ENCODE data around the gene ZMIZ1. TPM values are rescaled to one million over a fixed set of nuclear protein-coding genes. Genes with fewer than 3 reads are reported as not detected.

The ZMIZ1 gene
- total RNA-seq, 1 experiment from 2014 or later: 34.2 TPM

GRCh38 chr10:79221110-79222051 is 152.6 kb downstream of the ZMIZ1 start:
- intact Hi-C loops (cut with micrococcal nuclease; ENCODE audit: unreplicated experiment) (no loop called here), in situ Hi-C loops (cut with HindIII; ENCODE audit: low pct_unique_long_range_greater_than_20kb, low sequenced_read_pairs) (no loop called here)
- H3K36me3 ChIP-seq (ENCODE audit: control insufficient read depth, insufficient read depth, low read length): no peaks in the 10 kb centered on the region
- no peaks in the 10 kb centered on the region for H3K4me1 ChIP-seq (ENCODE audit: control insufficient read depth, insufficient read depth, low read length)
- no peak overlapping the region for H3K27ac ChIP-seq (ENCODE audit: low read length)
- no peaks in the 10 kb centered on the region for H3K9me3 ChIP-seq (ENCODE audit: control insufficient read depth, insufficient read depth, low read depth, low read length)
- H3K27me3 ChIP-seq (ENCODE audit: control insufficient read depth, insufficient read depth, low read length): no peaks in the 10 kb centered on the region
- no TSS peak for BruUV-seq (replicated peaks)
- ChIA-PET POLR2A (no interaction called here), CTCF (no interaction called here)
- H3K4me3 ChIP-seq (ENCODE audit: low read depth in 2 of 2, low read length in 2 of 2): no peak overlapping the region
- ATAC-seq (no peak), DNase-seq (ENCODE audit: low read depth, low spot score) (no peak)
- TF ChIP-seq POLR2AphosphoS5 (IDR thresholded peaks at IDR 0.05; ENCODE audit: low read depth, low read length) (no peak), TCF7L2 (IDR thresholded peaks at IDR 0.05; ENCODE audit: low read depth, low read length) (no peak), SIN3A (IDR thresholded peaks at IDR 0.05; ENCODE audit: borderline replicate concordance, insufficient read depth, low read depth, low read length) (no peak), CTCF (IDR thresholded peaks at IDR 0.05) (no peak), REST (IDR thresholded peaks at IDR 0.05; ENCODE audit: insufficient read depth in 1 of 2, low read depth in 2 of 2, low read length in 1 of 2) (no peak)

GRCh38 chr10:79222186-79222585 is 153.4 kb downstream of the ZMIZ1 start:
- Histone ChIP-seq H3K4me3 (ENCODE audit: low read depth in 2 of 2, low read length in 2 of 2) (no peak overlapping the region), H3K27me3 (ENCODE audit: control insufficient read depth, insufficient read depth, low read length) (no peaks in the 10 kb centered on the region), H3K27ac (ENCODE audit: low read length) (no peak overlapping the region), H3K4me1 (ENCODE audit: control insufficient read depth, insufficient read depth, low read length) (no peaks in the 10 kb centered on the region), H3K36me3 (ENCODE audit: control insufficient read depth, insufficient read depth, low read length) (no peaks in the 10 kb centered on the region), H3K9me3 (ENCODE audit: control insufficient read depth, insufficient read depth, low read depth, low read length) (no peaks in the 10 kb centered on the region)
- no peak for TF ChIP-seq POLR2AphosphoS5 (IDR thresholded peaks at IDR 0.05; ENCODE audit: low read depth, low read length)
- TF ChIP-seq REST (IDR thresholded peaks at IDR 0.05; ENCODE audit: insufficient read depth in 1 of 2, low read depth in 2 of 2, low read length in 1 of 2): no peak
- TF ChIP-seq CTCF (IDR thresholded peaks at IDR 0.05): no peak
- TF ChIP-seq TCF7L2 (IDR thresholded peaks at IDR 0.05; ENCODE audit: low read depth, low read length): no peak
- no peak for TF ChIP-seq SIN3A (IDR thresholded peaks at IDR 0.05; ENCODE audit: borderline replicate concordance, insufficient read depth, low read depth, low read length)
- no peak for ATAC-seq
- ChIA-PET CTCF (no interaction called here), POLR2A (no interaction called here)
- no peak for DNase-seq (ENCODE audit: low read depth, low spot score)
- in situ Hi-C loops (cut with HindIII; ENCODE audit: low pct_unique_long_range_greater_than_20kb, low sequenced_read_pairs): no loop called here
- intact Hi-C loops (cut with micrococcal nuclease; ENCODE audit: unreplicated experiment): no loop called here
- no TSS peak for BruUV-seq (replicated peaks)
